GM21526 (cell line): ENCODE data around the gene TMEM198.
A peak's percentile ranks its signal among the peaks of the same experiment; 100 is the strongest.

Experiments used
- ATAC-seq: cut with Tn5 transposase; IDR thresholded peaks from one replicate; pipeline ENCODE4 v1.9.1; 2021; ENCODE audit warnings: moderate library complexity; ENCODE audit not compliant: unreplicated experiment, low FRiP score

Gene TMEM198

DNA sequence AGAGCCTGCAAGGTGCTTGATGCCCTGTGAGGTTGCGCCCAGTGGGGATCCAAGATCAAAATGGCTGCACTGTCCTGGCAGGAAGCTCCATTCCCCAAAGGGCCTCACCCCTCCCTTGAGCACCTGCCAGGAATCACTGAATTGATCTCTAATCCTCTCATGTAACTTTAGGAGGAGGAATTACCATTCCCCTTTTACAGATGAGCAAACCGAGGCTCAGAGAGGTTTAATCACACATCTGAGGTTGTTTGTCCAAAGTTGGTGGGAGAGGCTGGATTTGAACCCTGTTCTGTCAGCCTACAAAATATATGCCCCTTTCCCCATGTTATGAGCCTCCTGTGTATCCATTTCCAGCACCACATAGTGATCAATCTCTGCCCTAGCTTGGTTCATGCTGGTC, 19.0 kb upstream of the TMEM198 start:
- no peak for ATAC-seq

DNA sequence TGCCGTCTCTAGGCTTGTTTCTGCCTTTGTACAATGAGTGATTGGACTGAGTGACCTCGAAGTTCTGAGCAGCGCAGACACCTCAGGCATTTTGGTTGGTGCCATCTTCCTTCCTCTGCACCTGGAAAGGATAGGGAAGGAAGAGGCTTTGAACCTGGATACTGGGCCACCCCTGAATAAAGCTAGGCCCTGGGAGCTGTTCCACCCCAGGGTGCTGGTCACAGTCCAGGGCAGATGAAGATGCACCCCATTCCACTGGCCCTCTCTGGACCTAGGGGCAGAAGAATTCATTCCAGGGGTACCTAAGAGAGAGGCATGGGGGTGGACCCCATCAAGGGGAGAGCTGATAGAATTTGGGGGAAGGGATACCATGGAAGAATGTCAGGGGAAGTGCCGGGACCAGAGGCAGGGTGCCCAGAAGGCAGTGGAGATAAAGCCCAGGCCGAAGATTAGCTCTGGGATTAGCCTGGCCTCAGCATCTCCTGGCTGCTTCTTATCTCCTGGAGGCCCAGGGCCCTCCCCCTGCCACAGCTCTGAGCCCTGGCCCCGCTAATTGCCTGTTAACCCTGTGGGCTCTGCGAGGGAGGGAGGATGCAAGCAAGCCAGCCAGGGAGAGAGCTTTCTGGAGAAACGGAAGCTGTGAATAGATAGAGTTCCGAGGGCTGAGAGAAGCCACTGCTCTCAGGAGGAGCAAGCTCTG, 18.1 kb upstream of the TMEM198 start:
- ATAC-seq, result no peak

DNA sequence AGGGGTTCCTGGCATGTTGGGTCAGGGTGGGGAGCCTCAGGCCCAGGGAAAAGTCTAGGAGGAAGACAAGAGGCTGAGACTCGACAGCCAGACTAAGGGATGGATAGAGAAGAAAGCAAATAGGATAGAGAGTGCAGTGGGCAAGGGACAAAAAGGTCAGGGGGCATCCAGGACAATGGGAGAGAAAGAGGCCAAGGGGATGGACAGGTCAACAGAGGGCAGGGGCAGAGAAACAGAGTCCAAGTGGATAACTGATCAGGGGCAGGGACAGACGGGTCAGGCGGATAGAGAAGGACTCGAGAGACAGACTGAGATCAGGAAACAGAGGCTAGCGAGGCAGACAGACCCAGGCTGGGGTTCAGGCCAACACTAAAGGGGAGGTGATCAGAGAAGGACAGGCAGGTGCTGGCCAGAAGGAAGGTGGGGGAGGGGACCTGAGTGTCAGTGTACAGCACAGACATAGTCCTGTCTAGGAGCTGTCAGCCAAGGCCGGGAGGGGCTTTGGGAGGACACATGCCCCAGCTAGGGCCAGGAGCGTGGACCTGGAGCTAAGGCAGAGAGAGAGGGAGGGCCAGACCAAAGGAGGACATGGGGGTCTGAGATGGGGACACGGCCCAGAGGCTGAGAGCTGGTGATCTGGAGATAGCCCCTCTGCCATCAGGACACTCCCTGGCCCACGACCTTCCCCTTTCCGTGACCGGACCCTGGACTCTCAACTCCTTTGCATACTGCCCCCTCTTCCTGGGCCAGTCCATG, 17.3 kb upstream of the TMEM198 start:
- no peak for ATAC-seq

DNA sequence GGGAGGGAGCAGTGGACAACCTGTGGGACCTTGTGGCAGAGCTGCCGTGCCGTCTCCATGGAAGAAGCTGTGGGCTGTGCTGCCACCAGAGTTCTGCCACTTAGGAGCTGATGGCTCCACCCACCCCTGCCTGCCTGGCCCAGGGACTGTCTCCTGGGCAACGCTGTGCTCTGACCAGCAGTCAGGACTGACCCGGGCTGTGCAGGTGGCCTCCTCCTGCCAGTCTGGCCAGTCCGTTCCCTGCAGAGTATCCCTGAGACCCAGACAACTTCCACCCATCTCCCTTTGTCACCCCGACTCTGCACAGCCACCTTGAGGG, 16.8 kb upstream of the TMEM198 start:
- no peak for ATAC-seq

DNA sequence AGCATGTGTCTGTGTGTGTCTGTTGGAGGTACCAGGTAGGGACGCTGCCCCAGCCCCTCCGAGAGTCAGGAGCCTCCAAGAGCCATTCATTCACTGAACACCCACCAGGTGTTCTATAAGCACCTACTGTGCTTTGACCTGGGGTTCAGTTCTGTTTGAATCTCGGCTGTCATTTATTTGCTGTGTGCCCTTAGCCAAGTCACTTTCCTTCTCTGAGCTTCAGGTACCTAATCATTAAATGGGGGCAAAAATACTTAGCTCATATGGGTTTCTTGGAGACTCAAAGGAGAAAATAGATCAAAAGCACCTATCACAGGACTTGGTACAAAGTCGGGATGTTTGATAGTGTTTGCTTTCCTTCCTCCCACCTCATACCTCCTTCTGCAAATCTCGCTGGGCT, 16.4 kb upstream of the TMEM198 start:
- no peak for ATAC-seq

DNA sequence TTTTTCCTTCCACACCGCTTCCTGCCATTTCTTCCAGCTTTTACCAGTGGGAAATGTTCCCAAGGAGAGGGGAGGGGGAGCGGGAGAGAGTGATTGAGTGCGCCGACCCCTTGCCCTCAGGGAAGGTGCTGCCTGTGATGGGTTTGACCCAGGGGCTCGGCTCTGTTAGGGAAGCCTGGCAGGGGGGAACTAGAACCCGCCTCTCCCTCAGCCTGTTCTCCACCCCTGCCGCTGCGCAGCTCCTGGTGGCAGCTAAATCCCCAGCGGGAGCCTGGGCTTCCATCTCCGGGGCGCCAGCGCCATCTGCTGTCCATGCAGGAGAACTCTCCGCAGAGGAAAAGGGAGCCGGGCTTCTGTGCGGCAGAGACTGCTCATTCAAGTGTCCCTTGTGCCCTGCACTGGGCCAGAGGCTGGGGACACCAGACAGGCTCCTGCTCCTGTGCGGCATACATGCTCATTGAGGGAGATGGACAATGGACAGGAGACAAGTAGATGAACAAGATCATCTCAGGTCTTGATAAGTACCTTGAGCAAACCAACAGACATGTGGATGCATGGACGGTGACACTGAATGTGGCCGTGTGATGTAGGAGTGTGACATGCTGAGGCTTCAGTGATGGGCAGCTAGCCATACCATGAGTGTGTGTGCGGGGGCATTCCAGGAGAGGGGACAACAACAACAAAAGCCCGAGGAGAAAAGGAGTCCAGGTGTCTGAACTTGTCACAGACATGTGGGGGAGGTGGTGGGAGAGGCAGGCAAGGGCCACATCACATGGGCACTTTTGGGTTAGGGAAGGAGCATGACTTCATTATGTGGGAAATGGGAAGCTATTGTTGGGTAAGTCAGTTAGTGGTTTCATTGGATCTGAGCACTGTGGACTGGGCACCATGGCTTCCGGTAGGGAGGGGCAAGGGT, 13.5 kb upstream of the TMEM198 start:
- peak; percentile 66 for ATAC-seq

DNA sequence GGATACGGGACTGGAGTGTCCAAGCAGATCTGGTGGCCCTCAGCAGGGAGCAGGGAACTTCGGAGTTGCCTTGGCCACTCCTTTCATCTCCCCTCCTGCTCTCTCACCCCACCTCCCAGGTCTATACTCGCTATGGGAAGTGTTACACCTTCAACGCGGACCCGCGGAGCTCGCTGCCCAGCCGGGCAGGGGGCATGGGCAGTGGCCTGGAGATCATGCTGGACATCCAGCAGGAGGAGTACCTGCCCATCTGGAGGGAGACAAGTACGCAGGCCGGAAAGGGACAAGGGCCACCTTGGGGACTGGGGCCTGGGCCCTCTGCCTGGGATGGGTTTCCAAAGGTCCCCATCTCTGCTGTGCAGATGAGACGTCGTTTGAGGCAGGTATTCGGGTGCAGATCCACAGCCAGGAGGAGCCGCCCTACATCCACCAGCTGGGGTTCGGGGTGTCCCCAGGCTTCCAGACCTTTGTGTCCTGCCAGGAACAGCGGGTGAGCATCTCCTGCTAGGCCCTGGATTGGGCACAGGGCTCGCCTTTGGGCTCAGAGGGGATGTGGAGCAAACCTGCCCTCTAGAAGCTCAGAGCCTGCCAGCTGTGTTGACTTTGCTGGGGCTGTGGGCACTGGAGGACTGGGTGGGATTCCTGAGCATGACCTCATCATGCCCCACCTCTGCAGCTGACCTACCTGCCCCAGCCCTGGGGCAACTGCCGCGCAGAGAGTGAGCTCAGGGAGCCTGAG, 12.0 kb upstream of the TMEM198 start:
- ATAC-seq, result no peak

DNA sequence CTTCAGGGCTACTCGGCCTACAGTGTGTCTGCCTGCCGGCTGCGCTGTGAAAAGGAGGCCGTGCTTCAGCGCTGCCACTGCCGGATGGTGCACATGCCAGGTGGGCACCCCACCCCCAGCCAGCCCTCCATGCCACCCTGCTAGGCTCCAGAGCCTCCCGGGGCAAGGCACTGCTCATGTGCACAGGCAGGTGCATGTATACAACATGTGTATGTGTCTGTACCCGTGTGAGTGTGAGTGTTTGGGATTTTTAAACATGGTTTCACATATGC, 11.5 kb upstream of the TMEM198 start:
- no peak for ATAC-seq

DNA sequence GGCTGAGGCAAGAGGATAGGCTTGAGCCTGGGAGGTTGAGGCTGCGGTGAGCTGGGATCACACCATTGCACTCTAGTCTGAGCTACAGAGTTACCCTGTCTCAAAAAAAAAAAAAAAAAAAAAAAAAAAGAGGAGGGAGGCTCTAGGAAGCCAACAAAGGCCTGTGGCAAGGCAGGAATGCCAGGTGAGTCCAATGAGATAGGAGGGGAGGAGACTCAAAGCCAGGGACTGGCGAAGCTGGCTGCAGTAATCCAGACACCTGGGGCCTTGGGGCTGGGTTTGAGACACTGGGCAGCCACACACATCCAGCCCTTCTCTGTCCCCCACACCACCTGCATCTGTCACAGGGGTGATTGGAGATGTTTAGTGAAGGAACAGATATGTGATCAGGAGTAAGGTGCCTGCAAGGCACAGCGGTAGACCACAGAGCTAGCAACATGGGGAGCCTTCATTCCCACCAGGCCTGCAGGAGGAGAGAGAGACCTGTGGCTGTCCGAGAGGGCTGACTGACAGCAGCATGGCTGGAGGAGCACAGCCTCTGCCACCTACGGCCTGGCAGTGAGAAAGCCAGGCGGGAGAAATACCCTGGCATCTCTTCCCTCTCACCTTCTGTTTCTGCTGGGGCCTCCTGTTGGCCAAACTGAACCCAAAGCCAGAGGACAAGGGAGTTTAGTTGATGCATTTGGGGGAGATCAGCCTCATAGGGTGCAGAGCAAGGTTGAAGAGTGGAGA, 9.7 kb upstream of the TMEM198 start:
- ATAC-seq, result no peak

DNA sequence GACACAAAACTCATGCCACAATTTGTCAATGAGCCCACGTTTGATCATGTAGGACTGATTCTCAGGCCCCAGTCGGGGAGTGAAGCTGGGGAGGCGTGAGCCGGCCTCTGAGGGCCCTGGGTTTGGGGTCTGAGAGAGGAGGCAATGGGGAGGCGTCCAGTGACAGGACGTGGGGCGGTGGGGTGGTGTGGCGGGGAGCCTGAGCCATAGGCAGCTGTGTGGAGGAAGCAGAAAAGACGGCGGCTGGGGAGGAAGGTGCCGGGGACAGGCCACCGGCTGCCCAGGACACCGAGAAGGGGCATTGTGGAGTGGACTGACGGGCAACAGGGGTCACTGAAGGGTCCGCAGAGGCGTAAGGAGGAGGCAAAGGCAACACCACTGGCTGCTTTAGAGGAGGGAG, 7.4 kb upstream of the TMEM198 start:
- no peak for ATAC-seq

DNA sequence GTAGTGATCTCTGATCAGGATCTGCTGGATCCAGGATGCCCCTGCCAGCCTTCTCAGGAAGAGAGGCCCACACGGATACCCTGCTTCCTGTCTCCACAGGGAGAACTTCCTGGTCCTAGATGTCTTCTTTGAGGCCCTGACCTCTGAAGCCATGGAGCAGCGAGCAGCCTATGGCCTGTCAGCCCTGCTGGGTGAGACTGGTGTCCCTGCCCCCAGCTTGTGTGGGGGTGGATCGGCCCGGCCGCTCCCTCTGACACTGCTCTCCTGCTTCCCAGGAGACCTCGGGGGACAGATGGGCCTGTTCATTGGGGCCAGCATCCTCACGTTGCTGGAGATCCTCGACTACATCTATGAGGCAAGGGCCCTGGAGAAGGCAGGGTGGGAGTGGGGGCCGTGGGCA, 6.9 kb upstream of the TMEM198 start:
- ATAC-seq, result no peak

DNA sequence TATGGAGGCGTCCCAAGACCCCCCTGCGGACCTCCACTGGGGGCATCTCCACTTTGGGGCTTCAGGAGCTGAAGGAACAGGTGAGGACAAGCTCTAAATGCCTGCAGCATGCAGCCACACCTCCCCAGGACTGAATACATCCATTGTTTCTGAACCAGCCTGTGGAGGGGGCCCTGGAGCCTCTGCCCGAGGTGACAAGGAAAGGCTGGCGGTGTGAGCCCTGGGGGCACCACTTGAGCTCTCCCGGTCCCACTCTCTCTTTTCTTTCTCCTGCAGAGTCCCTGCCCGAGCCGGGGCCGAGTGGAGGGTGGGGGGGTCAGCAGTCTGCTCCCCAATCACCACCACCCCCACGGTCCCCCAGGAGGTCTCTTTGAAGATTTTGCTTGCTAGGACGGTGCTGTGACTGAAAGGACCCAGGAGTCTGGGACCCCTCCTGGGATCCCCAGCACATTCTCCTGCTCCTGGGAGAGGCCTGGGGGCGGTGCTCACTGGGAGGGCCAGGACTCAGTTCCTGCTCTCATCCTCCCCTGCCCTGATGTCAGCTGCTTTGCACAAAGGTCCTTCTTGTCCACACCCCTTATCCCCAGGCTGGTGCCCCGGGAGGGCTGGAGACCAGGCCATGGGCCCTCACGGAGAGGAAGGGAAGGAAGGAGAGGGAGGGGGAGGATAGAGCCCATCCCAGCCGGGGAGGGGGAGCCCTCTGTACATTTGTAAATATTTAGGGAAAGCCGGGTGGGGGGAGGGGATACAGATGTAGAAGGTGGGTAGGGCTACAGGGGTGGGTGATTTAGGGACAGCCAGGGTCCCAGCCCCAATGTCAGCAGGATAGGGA, 6.0 kb upstream of the TMEM198 start:
- no peak for ATAC-seq

DNA sequence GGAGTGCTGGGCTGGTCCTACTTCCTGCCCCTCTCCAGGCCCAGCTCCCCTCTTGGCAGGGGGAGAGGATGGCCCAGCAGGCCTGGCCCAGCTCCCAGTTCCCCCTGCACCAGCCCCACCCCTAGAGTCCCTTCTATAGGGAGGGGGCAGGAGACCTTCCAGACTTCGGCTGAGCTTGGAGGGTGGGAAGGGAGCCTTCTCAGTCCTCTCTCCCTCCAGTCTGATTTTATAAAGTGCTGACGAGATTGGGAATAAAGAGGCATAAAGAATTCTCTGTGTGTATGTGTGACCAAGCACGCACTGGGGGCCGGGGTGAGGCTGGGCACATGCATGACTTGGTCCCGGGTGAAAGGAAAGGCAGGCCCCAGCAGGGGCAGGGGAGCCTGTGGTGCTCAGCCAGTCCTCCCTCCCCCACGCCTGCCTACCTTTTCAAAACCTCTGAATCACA, 5.3 kb upstream of the TMEM198 start:
- ATAC-seq, result no peak

DNA sequence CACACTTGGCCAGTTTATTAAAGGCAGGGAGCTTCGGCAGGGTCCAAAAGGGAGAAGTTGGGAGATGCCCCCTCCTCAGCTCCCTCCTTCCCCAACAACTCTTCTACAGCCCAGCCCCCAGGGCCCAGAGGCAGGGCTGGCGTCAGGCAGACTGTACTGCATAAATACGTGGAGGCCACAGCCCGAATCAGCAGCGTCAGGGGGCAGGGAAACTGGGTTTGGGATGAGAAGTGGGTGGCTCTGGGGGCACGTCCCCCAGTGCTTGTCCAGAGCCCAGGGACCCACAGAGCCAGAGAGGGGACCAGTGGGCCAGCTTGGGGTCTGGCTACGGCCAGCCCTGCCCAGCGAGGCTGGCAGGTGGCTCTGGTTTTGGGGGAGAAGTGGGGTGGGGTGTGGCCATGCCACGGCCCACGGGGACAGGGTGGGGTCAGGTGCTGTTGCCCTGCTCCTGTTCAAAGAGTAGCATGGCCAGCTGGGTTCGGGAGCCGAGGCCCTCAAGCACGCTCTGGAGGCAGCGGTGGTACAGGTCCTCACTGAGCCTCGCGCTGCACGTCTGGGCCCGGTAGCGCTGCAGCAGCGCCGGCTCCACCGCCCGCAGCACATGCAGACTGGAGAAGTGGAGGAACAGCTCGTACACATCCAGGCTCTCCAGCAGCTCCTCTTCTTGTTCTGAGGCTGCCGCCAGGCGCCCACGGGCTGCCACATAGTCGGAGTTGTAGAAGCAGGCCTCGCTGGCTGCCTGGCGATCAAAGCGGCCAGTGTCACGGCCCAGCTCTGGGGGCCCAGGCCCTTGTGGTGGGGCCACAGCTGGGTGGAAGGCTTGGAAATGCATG, 4.7 kb upstream of the TMEM198 start:
- no peak for ATAC-seq

DNA sequence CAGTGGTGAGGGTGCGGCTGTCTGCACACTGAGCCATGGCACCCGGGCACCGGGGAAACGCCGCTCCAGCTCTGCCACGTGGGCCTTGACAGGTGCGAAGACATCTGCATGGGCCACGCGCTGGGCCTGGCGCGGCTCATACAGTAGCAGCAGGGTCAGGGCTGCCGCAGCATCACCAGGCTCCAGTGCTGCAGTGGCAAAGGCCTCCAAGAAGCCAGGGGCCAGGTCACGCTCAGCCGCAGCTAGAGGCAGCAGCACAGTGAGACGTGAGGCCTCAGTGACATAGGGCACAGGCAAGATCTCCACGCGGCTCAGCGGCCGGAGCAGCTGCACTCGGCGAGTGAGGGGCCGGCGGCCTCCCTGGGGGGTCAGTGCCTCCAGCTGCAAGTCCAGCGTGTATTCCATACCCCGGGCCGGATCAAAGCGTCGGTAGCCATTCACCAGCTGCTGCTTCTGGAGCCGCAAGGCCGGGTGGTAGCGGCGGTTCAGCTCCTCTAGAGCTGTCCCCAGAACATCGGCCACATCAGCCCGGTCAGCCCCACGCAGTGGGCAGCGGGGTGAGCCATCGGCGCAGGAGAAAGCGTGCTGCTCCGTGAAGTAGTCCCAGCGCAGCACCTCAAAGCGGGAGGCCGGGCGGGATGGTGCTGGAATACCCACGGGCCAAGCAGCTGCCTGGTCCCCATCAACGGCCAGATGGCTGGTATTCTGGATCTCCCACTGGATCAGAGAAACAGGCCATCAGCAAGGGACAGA, 3.7 kb upstream of the TMEM198 start:
- no peak for ATAC-seq

DNA sequence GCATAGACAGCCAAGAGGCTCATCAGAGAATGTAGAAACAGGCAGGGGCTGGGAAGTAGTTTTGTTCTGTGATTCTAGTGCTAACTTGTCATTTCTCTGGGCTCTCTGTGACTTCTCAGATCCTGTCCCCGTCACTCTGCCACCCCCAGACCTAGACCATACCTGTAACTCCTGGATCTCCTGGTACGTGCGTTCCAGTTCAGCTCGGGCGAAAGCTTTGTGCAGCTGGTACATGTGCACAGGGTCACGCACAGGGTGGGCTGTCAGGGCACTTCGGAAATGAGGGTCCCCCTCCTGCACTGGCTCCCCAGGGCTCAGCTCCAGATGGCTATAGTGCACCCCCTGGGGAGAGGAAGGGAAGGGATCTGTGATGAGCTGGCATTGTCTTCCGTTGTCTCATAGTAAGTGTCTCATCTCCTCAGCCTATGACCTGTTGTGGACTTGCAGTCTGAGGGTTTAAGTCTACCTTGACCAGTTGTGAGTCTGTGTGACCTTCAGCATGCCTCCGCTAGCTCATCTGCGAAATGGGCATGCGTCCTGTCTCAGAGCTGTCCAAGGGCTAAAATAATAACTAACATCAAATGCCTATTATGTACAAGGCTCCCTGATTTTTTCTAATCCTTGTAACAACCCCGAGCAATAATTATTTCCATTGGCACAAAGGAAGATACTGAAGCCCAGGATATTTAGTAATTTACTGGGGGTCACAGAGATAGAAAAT, 2.9 kb upstream of the TMEM198 start:
- ATAC-seq, result no peak

DNA sequence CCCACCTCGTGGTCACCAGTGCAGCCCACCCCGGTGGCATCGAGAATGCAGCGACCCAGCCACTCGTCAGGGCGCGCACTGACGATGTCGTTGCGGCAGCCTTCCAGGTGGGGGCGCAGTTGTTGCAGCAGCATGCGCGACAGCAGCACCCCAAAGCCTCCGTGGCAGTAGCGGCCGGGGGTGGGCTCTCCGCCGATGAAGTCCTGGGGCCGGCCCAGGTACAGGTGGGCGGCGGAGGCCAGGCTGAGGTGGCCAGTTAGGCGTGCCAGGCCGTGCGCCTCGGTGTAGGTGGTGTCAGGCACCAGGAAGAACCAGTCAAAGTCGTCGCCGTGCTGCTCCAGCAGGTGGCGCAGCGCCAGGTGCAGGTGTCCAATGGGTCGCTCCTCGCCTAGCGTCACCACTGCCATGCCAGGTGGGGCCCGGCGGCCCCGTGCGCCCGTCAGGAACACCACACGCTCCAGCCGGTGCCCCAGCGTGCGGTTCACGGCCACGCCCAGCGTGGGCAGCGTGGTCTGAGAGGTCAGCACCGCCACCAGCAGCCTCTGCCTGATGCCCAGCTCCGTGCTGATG, 2.1 kb upstream of the TMEM198 start:
- ATAC-seq, result peak; percentile 52
